Suprapubic skin (tissue), 4 donors: ENCODE data around the gene SCYL1. TPM values are rescaled to one million over a fixed set of nuclear protein-coding genes. Genes with fewer than 3 reads are reported as not detected.

ENCODE experiments used
- DNase-seq, 2 donors: peaks; one replicate each; pipeline ENCODE4 v3.0.0-alpha.2; 2019; ENCODE audit warnings: low spot score in 2 of 2
- H3K27ac ChIP-seq: fragments of 200-600 bp; sonication (generic); one replicate; pipeline ENCODE4 v1.5.1; 2019
- H3K27me3 ChIP-seq: fragments of 200-600 bp; sonication (generic); one replicate; pipeline ENCODE4 v1.5.1; 2019
- H3K36me3 ChIP-seq: fragments of 200-600 bp; sonication (generic); one replicate; pipeline ENCODE4 v1.5.1; 2019
- H3K4me1 ChIP-seq: fragments of 200-600 bp; sonication (generic); one replicate; pipeline ENCODE4 v1.5.1; 2019
- H3K4me3 ChIP-seq: fragments of 200-600 bp; sonication (generic); one replicate; pipeline ENCODE4 v1.5.1; 2019; ENCODE audit warnings: mild to moderate bottlenecking
- H3K9me3 ChIP-seq: fragments of 200-600 bp; sonication (generic); one replicate; pipeline ENCODE4 v1.5.1; 2019
- CTCF ChIP-seq, 2 donors: fragments of 200-600 bp in 1 of 2; fragments of 450-650 bp in 1 of 2; sonication (generic) in 1 of 2; IDR thresholded peaks; one replicate each; pipeline ENCODE4 v1.5.1; 2016 to 2019; ENCODE audit warnings: antibody characterized with exemption in 2 of 2, mild to moderate bottlenecking in 1 of 2, moderate library complexity in 1 of 2
- EP300 ChIP-seq: sonication (generic); formaldehyde crosslinking; IDR thresholded peaks from one replicate; pipeline ENCODE4 v1.6.1; 2017; ENCODE audit warnings: antibody characterized with exemption
- POLR2A ChIP-seq, 2 donors: fragments of 450-650 bp; IDR thresholded peaks; one replicate each; pipeline ENCODE4 v1.6.1; 2017; ENCODE audit warnings: antibody characterized with exemption in 2 of 2, mild to moderate bottlenecking in 2 of 2, moderate library complexity in 2 of 2
- POLR2AphosphoS5 ChIP-seq, 3 donors: sonication (generic); formaldehyde crosslinking; IDR thresholded peaks; one replicate each; pipeline ENCODE4 v1.6.1; 2017; ENCODE audit warnings: antibody characterized with exemption in 3 of 3
- WGBS: methylation state at CpG from one replicate; pipeline ENCODE4 v1.1.5; 2018; 5-methylcytosine and 5-hydroxymethylcytosine counted together
- total RNA-seq, 4 donors: library from RNA; depleted of rRNA; stranded (reverse); fragments of >200 nt; gene quantifications; one replicate each; pipeline ENCODE4 v1.1.0, GENCODE V29; 2016

SCYL1 gene
- total RNA-seq, 4 donors from 2014 or later = 63.2 to 83.6 (median 78.4) TPM

- H3K4me3 ChIP-seq = no peak overlapping the region
- H3K4me1 ChIP-seq = peaks cover 82% of the 10 kb centered on the region
- no peaks in the 10 kb centered on the region for H3K27me3 ChIP-seq
- peaks cover 8% of the 10 kb centered on the region for H3K36me3 ChIP-seq
- TF ChIP-seq POLR2AphosphoS5 (IDR thresholded peaks at IDR 0.05) (no peak), POLR2A (IDR thresholded peaks at IDR 0.05) (no peak), EP300 (no peak), CTCF (IDR thresholded peaks at IDR 0.05) (no peak)
- WGBS = 76% methylated on average over 4 of the region's 4 CpGs
- no peak overlapping the region for H3K27ac ChIP-seq
- no peaks in the 10 kb centered on the region for H3K9me3 ChIP-seq
- no peak for DNase-seq
Measured at GRCh38 chr11:65554842-65555430, 30.1 kb downstream of the SCYL1 start.

GRCh38 chr11:65555693-65556231 is 30.9 kb downstream of the SCYL1 start:
- TF ChIP-seq EP300 (no peak), POLR2AphosphoS5 (IDR thresholded peaks at IDR 0.05) (no peak), POLR2A (IDR thresholded peaks at IDR 0.05) (no peak), CTCF (IDR thresholded peaks at IDR 0.05) (no peak)
- Histone ChIP-seq H3K36me3 (peaks cover 8% of the 10 kb centered on the region), H3K27ac (no peak overlapping the region), H3K9me3 (no peaks in the 10 kb centered on the region), H3K4me1 (peaks cover 90% of the 10 kb centered on the region), H3K27me3 (no peaks in the 10 kb centered on the region), H3K4me3 (no peak overlapping the region)
- 41% methylated on average over 3 of the region's 6 CpGs for WGBS
- DNase-seq = peak in 1 of 2 donors; percentile 86

- Histone ChIP-seq H3K4me1 (peaks cover 87% of the 10 kb centered on the region), H3K4me3 (peak overlapping the region; percentile 76), H3K36me3 (peaks cover 3% of the 10 kb centered on the region), H3K9me3 (no peaks in the 10 kb centered on the region), H3K27ac (peak overlapping the region; percentile 87), H3K27me3 (no peaks in the 10 kb centered on the region)
- 70% methylated on average over 10 of the region's 12 CpGs for WGBS
- TF ChIP-seq POLR2AphosphoS5 (IDR thresholded peaks at IDR 0.05) = no peak
- TF ChIP-seq POLR2A (IDR thresholded peaks at IDR 0.05) = no peak
- no peak for TF ChIP-seq EP300
- no peak for TF ChIP-seq CTCF (IDR thresholded peaks at IDR 0.05)
- no peak for DNase-seq
Measured at GRCh38 chr11:65556470-65557279, 31.8 kb downstream of the SCYL1 start.

- H3K9me3 ChIP-seq = no peaks in the 10 kb centered on the region
- 13% methylated on average over 15 of the region's 47 CpGs for WGBS
- TF ChIP-seq CTCF (IDR thresholded peaks at IDR 0.05) (no peak), EP300 (no peak)
- peak overlapping the region; percentile 76 for H3K4me3 ChIP-seq
- peak overlapping the region; percentile 87 for H3K27ac ChIP-seq
- DNase-seq = peak in 1 of 2 donors; percentile 73
- peaks cover 83% of the 10 kb centered on the region for H3K4me1 ChIP-seq
- H3K36me3 ChIP-seq = no peaks in the 10 kb centered on the region
- no peaks in the 10 kb centered on the region for H3K27me3 ChIP-seq
Measured at GRCh38 chr11:65557280-65558001, 32.6 kb downstream of the SCYL1 start.
